Skeletal muscle cell (primary cell): ENCODE measurements around the gene CYB561D1.

Source experiments
- DNase-seq: peaks from one replicate; pipeline ENCODE4 v3.0.0-alpha.2; 2010; ENCODE audit warnings: low read depth
- H3K4me3 ChIP-seq: 2 replicates; pipeline ENCODE4 v1.5.1; 2011; ENCODE audit warnings: low read depth, mild to moderate bottlenecking, control low read depth, low read length, moderate library complexity

The CYB561D1 gene

DNA sequence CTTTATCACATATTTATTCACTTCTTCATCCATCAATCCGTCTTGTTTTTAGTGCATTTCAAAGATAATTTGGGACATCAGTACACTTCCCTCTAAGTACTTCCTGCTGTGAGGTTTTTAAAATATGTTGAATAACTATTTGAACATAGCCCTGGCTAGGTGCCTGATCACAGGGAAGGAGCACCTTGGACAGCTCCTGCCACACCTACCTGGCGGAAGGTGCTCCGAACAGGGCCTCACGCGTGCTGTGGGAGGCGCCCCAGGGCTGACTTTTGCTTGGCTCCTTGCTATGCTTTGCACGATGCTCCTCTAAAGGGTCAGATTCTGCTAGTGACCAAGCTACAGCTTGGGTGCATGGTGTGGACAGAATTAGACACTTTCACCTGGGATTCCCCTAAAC is 15.1 kb upstream of the CYB561D1 start:
- DNase-seq, result no peak
- no peak overlapping the region for H3K4me3 ChIP-seq

GRCh38 chr1:109479311-109479710 is 14.6 kb upstream of the CYB561D1 start:
- H3K4me3 ChIP-seq, result no peak overlapping the region
- DNase-seq, result no peak

- H3K4me3 ChIP-seq, result no peak overlapping the region
- no peak for DNase-seq
Observed at GRCh38 chr1:109479901-109480300, 14.0 kb upstream of the CYB561D1 start.

DNA sequence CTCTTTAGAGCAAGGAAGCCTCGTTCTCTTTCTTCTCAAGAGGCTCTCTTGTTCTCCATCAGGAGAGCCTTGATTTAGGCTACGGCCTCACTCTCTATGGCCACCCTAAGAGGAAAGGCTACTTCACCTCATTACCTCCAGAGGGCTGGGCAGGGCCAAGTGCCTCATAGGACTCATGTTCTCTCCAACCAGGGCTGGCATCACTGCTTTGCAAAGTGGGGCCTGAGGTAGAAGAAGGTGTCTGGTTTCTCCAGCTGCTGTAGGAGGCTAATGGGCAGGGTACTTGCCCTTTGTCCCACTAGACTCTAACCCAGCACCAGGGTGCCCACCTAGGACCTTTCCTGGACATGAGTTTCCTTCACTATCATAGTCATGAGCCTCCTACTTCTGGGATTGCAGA is 12.2 kb upstream of the CYB561D1 start:
- DNase-seq, result no peak

DNA sequence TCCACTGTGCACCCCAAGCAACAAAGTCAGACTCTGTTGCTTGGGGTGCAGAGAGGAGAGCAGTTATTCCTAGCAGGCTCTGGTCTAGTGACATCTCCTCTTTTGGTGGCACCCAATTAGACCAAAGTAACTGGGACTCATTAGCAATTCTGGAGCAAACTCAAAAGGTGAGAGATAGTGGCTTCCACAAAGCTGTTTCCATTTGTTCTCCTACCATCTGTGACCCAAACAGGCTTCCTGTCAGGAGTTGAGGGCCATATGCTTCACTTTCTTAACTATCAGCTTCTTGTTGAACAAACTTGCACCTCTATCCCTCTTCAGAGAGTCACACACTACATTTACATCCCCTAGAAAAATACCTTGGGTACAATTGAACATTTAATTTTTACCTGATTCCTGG is 11.7 kb upstream of the CYB561D1 start:
- no peak overlapping the region for H3K4me3 ChIP-seq

More for the DNA sequence above, 12.2 kb upstream of the CYB561D1 start:
- H3K4me3 ChIP-seq, result no peak overlapping the region

DNA sequence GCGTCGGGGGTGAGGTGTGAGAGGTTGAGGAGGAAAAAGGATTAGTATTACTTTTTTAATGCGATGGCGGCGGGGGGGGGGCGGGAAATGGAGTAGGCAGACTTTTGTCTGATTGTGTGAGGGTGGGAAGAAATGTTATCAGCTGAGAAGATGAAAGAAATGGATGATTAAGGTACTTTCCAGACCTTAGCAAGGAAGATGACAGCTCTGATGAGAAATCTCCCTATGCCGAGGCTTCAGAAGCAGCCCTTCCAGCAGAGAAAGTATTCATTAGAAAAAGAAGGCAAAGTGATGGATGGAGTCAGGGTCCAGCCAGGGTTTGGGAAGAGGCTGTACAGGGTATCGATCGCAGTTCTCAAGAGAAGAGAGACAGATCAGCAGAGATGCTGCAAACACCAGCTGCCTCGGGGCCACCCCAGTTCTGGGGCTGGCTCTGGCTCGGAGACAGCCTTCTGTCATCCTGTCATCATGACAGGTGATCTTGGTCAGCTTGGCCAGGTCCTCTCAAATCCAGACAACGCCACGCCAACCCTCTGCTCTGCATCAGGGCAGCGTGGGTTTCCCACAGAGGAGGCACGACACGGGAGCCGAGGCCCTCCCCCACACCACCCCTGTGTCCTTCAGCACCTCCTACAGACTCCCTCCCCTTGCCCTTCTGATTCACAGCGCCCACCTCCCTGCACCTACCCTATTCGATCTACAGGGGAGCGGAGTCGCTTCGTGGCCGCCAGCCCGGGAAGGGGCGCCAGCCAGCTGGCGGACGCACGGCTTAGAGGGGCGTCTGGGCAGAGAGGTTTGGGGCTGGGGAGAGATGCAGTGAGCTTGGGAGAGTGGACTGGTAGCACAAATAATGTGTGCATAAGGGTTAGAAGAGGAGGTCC is 10.9 kb upstream of the CYB561D1 start:
- H3K4me3 ChIP-seq, result peak overlapping the region; percentile 59
- DNase-seq, result no peak

More for the DNA sequence above, 11.7 kb upstream of the CYB561D1 start:
- no peak for DNase-seq

GRCh38 chr1:109483672-109484518 is 10.0 kb upstream of the CYB561D1 start, which contains the start of gene ATXN7L2:
Gene ATXN7L2, plus strand, starts transcription at chr1:109483905. Its CDS starts 49 bp downstream, at chr1:109483954.
- peak; percentile 66 for DNase-seq
- H3K4me3 ChIP-seq, result peak within 1 kb of the TSS; percentile 64

DNA sequence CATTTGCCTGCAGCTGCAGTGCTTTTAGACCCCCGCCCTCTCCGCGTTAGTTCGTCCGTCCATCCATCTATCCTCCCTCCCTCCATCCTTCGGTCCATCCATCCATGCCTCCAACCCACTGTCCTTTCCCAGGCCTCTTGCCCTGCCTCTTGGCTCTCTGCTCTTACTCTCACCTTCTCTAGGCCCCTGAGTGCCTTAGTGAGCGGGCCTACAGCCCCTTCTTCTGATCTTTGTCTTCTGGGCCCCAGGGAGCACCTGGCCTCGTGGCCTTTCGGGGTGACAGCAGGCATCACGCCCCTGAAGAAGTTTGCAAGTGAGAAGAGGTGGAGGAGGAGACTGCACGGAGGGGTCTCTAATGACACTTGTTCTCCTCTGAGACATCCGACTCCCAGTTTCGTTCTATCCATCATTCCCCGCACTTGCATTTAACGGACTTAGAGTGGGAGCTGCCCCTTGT is 9.3 kb upstream of the CYB561D1 start:
- no peak for DNase-seq
- H3K4me3 ChIP-seq, result peak overlapping the region; percentile 64

DNA sequence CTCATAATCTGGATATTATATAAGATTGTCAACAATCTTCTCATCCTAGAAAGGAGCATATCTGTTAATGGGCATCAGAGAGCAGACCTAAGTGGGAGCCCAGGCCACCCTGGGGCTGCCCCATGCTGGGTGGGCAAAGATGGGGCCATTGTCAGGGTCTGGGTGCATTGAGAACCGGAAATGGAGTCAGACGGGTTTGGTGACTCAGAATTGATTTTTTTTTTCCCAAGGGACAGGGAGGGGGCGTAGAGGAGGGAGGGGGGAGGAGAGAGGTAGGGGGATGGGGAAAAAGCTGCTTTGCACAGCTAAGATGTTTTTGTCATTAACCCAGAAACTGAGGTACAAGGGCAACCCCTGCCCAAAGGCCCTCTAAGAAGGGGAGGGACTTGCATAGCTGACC is 8.9 kb upstream of the CYB561D1 start:
- DNase-seq, result no peak
- peak overlapping the region; percentile 64 for H3K4me3 ChIP-seq

GRCh38 chr1:109487261-109487660 is 6.6 kb upstream of the CYB561D1 start:
- H3K4me3 ChIP-seq, result no peak overlapping the region
- DNase-seq, result no peak

DNA sequence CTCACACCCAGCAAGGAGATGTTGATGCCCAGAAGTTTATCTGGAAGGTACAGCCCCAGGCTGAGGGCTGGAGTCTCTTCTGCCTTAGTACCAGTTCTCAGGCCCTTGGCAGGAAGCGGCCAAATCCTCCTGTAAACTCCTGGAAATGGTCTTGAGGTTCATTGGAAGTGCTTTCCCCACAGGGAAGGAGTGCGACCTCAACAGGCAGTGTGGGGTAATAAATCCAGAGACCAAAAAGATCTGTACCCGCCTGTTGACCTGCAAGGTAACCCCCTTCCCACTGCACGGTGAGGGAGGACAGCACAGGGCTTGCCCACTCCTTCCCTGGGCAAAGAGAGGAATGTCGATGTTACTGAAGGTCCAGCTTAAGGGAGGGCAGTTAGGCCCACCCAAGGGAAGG is 5.7 kb upstream of the CYB561D1 start:
- no peak for DNase-seq
- H3K4me3 ChIP-seq, result no peak overlapping the region

DNA sequence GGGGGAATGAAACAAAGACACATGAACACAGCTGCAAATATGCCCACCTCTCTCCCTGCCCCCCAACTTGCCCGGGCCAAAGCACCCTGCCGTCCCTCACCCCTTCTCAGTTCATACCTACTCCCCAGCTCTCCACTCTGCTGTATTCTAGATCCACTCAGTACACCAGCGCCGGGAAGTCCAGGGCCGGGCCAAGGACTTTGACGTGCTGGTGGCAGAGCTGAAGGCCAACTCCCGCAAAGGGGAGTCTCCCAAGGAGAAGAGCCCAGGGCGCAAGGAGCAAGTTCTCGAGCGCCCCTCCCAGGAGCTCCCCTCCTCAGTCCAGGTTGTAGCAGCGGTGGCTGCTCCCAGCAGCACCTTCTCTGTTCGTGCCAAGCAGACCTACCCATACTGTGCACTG is 5.2 kb upstream of the CYB561D1 start:
- DNase-seq, result no peak
- no peak overlapping the region for H3K4me3 ChIP-seq

- DNase-seq, result no peak
- H3K4me3 ChIP-seq, result no peak overlapping the region
Observed at GRCh38 chr1:109490029-109490933, 3.6 kb upstream of the CYB561D1 start.

GRCh38 chr1:109490934-109491302 is 3.0 kb upstream of the CYB561D1 start:
- no peak overlapping the region for H3K4me3 ChIP-seq
- DNase-seq, result no peak

GRCh38 chr1:109491372-109491771 is 2.5 kb upstream of the CYB561D1 start:
- DNase-seq, result no peak
- H3K4me3 ChIP-seq, result no peak overlapping the region

DNA sequence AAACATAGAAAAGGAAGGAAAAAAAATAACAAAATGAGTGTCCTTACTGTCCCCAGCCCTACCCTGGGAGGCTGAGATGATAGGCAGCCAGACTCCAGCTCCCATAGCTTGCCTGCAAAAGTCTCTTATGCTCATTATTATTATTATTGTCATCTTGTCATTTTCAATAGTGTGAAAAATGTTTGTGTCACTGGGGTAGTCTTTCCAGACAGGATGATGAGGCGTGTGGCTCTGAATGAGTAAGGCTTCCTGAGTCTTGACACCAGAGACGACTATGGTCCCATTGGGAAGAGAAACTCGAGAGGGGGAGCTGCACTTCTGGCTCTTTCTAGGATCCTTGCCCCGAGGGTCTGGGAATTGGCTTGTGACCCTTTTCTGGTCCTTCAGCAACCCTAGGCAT is 1.1 kb upstream of the CYB561D1 start:
- no peak overlapping the region for H3K4me3 ChIP-seq
- DNase-seq, result no peak

- no peak for DNase-seq
- H3K4me3 ChIP-seq, result no peak overlapping the region
Observed at GRCh38 chr1:109493227-109493626, 667 bp upstream of the CYB561D1 start.

DNA sequence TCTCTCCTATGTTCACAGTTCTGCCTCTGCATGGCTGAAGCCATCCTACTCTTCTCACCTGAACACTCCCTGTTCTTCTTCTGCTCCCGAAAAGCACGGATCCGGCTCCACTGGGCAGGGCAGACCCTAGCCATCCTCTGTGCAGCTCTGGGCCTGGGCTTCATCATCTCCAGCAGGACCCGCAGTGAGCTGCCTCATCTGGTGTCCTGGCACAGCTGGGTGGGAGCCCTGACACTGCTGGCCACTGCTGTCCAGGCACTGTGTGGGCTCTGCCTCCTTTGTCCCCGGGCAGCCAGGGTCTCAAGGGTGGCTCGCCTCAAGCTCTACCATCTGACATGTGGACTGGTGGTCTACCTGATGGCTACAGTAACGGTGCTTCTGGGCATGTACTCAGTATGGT is 1.8 kb downstream of the CYB561D1 start:
- no peak for DNase-seq
- H3K4me3 ChIP-seq, result no peak overlapping the region

GRCh38 chr1:109497449-109498160 is 3.7 kb downstream of the CYB561D1 start:
- no peak overlapping the region for H3K4me3 ChIP-seq
- no peak for DNase-seq
